HPDE6-E6E7 (cell line): Measurements from ENCODE around the gene IFI16.

Source experiments
- DNase-seq: peaks from one replicate; pipeline ENCODE4 v3.0.0; 2011; ENCODE audit warnings: missing footprints; ENCODE audit errors: extremely low spot score

Gene IFI16

GRCh38 chr1:159058751-159059150, 49.0 kb downstream of the IFI16 start:
- no peak for DNase-seq

GRCh38 chr1:159065106-159065505, 55.4 kb downstream of the IFI16 start:
- no peak for DNase-seq

GRCh38 chr1:159066108-159066507, 56.4 kb downstream of the IFI16 start:
- no peak for DNase-seq

GRCh38 chr1:159067699-159068621, 58.3 kb downstream of the IFI16 start:
- no peak for DNase-seq

GRCh38 chr1:159068886-159069285, 59.2 kb downstream of the IFI16 start:
- DNase-seq = no peak

DNA sequence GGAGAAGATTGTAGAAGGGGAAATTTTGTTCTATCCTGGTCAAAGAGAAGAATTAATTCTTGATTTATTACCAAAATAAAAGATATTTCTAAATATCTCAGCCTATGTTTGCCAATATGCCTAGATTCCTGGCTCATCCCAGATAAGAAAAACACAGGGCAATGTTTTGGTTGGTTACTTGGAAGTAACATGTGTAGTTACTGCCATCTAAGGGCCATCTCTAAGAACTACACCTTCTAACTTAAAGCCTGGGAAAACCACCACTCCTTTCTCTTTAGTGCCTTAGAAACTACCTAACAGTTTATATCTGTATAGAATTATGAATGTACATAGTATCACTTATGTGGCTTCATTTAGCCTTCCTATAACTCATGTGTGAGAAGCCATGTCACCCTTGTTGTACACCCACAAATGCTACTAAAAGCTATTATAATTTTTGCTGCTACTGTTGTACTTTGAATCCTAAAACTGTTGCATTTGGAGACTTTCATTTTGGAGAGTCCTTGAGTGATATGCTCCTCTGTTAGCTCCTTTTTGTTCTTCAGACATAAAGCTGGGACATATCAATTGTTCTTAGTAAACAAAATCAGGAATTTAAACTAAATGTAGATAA, 62.4 kb downstream of the IFI16 start:
- peak; percentile 49 for DNase-seq

DNA sequence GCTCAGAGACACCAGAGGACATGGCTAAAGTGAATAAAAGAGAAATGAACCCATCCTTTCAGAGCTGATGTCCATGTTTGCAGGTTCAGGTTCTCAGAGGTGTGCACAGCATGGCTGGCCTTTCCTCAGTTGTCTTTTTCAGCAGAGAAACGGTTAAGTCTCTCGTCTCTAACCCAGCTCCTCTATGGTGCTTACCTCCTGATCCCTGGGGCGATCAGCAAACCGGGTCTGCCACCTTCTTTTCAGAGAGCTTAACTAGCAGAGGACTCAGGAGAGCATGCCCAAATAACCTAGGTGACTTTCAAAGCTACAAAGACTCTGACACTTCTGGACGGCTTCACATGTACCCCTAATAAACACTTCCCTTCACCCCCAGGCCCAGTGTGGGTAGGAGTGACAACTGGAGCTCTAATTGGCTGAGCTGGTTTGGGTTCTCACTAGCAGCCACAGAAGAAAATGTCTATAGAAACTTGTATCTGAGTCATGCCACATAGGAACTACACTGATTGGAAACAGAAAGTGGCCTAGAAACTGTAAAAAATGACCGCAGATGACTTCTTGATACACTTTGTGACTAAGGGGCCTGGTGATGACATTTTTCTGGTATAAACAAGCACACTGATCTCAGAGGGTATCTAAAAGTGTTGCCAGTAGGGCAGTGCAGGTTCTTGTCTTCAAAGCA, 66.9 kb downstream of the IFI16 start, which contains the start of gene AIM2:
Gene AIM2 (minus strand): TSS at position 329 of the 682 bp plus-strand sequence. CDS start 3,267 bp downstream, outside the sequence.
- no peak for DNase-seq

DNA sequence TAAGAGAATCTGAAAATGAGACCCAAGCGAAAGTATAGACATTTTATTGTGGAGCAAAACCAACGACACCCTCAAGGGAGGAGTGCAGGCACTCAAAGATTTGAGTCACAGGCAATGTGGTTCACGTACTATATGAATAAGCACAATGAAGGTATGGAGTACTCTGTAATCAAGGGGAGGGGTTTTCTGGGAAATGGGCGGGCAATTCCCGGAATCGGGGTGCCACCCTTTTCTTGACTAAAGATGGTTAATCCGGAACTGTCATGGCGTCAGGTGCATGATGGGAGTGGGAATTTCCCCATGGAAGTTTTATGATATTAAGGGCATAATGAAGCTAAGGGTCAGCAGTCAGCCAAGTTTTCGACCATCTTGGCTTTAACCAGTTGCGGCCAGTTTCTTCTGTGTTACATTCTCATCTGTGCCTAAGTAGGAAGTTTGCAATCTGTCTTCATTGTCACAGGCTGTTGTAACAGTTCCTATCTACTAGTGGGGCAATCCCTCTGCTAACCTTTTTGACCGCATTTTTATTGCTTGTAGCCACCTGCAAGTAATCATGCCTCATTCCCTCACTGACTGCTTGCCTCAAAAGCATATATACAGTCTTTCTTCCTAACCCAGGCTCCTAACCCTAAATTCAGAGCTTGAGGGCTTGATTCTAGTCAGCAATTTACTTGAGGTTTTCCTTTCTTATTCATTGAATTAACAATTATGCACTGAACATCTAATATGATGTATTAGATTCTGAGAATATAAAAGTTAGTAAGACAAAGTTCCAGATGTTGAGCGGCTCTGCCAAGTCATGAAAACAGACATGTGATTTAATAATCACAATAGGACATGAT, 67.6 kb downstream of the IFI16 start:
- no peak for DNase-seq

DNA sequence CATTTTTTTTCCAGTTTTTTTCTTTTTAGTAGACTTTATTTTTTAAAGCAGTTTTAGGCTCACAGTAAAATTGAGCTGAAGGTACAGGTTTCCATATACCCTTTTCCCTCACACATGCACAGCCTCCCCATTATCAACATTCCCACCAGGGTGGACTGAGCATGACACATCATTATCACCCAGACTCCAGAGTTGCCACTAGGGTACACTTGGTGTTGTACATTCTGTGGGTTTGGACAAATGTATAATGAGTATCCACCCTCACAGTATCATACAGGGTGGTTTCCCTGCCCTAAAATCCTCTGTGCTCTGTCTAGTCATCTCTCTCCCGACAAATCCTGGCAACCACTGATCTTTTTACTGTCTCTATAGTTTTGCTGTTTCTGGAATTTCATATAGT, 69.8 kb downstream of the IFI16 start:
- DNase-seq = no peak

DNA sequence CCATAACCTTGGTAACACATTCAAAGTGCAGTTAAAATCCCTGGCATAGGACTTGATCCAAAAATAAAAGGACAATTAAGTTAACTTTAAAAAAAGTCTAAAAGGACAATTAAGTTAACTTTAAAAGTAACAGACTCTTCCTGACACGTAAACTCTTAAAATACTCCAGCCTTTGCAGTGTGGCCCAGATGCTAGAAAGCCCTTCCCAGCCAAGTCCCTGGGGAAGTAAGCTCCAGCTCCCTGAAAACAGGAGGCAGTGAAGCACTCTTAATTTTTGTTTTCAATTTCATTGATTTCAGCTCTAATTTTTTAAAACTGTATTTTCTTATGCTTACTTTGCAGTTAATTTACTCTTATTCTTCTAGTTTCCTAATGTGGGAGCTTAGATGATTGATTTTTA, 71.9 kb downstream of the IFI16 start:
- DNase-seq = no peak

- DNase-seq = no peak
Observed at GRCh38 chr1:159083013-159083412, 73.3 kb downstream of the IFI16 start.

- no peak for DNase-seq
Observed at GRCh38 chr1:159084152-159084551, 74.4 kb downstream of the IFI16 start.

DNA sequence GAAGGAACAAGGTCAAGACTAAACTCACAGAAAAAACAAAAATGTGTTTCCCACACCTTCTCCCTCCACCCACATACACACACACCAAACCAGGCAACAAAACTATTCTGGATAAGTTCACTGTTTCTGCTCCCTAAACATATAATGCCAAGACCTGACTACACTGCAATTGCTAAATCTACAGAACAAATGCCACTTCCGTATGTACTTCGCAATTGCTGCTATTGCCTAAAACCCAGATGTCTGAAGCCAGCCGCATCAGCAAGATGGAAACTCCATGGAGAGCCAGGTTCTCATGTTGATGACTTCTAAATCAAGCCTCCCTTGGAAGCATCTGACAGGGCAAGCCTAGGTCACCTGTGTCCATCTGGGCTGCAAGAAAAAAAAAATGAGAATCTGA, 75.2 kb downstream of the IFI16 start:
- DNase-seq = no peak

DNA sequence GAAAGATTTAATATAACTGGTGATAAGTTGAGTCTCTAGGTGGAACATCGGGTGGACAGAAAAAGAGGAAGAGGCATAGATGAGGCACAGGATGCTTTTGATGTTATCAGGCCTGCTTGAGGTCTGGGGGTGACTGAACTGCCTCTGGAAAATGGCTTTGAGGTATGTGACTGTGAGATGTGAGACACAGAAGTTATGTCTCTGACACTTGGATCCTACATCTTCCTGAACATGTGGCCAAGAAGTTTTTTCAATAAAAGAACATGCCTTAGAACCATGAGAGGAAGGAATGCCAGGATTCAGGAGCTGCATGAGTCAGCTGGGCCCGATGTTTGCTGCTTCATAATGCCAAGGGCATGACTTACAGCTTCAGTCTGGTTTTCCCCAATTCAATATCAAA, 78.3 kb downstream of the IFI16 start:
- no peak for DNase-seq

GRCh38 chr1:159088546-159089183, 79.0 kb downstream of the IFI16 start:
- DNase-seq = no peak

DNA sequence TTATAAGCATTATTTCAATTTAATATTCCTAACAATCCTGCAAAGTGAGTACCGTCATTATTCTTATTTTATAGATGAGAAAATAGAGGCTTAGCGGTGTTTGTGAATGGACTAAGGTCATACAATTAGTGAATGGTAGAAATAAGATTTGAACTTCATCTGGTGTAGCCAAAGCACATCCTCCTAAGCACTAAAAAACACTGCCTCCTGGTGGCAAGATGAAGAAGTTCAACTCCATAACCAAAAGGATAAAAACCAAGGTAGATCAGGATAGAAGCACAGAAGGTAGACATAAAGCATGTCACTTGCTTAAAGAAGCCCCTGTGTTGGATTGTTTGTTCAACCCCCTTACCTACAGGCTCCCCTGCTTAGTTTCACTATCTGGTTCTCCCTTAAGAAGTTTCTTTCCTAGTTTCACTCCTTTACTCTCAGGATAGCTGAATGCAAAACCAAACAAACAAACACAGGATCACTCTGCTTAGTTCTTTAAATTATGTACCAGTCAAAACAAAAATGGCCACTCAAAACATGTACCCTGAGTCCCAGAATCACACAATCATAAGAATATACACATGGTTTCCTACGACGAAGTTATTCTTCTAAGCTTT, 79.6 kb downstream of the IFI16 start:
- DNase-seq = no peak

DNA sequence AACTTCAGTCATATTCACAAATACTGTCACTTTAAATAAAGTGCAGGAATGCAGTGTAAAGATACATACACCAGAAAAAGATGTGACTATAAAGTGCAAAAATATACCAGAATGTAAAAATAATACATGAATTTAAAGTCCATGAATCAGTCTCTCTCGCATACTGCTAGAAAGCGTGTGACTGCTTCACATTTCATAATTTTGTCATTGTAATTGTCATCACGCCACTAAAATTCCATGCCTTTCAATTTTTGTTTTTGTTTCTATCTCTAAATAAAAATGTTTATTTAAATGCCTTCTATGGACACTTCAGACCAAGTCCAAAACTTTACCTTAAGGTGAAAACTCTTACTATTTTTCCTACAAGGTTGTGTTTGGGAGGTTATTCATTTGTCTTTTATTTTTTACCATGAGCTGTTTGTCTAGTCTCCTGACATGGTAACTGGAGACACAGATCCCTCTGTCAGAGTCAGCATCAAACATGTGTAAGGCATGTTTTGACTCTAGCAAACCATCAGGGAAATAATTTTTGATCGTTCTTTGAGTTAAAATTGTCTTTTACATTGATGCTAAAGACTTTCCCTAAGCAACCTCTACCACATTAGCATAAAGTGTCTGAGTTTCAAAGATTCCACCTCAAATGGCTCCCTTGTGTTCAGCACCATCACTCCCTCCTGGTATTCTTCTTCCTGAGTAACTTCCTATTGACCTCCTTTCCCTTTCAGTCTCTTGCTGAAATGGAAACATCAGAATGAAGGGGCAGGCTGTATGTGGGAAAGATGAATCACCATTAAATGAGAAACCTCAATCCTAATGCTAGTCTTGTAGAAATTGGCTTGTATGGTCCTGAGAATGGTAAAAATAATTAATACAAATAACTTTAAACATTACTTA, 80.8 kb downstream of the IFI16 start:
- no peak for DNase-seq

DNA sequence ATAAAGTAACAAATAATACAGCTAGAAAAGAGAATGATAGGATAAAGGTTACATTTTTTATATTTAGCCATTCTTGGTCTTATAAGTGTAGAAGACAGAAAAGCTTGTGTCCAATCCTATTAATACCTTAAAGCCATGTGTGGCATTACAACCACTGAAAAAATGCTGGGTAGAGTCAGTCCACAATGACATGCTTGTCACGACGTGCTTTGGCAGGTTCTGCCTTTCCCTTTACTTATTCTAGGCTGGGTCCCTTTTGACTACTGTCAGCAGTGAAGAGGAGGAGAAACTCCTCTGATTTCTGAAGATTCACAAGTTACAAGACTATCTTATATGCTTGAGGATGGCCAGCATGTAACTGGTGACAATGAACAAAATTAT, 81.5 kb downstream of the IFI16 start:
- no peak for DNase-seq

- peak; percentile 56 for DNase-seq
Observed at GRCh38 chr1:159091607-159092031, 81.9 kb downstream of the IFI16 start.
